GM12864 (cell line): ENCODE data around the gene MICAL3.

Experiments
- DNase-seq: peaks from one replicate; pipeline ENCODE4 v3.0.0-alpha.2; 2011; ENCODE audit warnings: low read depth
- H3K4me3 ChIP-seq: 2 replicates; pipeline ENCODE4 v1.5.1; 2011; ENCODE audit warnings: mild to moderate bottlenecking, low read depth, low read length, control low read depth
- TF ChIP-seq, protein P1 (sequence below): IDR thresholded peaks from 2 replicates; pipeline ENCODE4 v1.5.1; 2011; ENCODE audit warnings: low read depth, mild to moderate bottlenecking, moderate library complexity, low read length, control low read depth, inconsistent platforms; ENCODE audit errors: missing control alignments

The MICAL3 gene

DNA sequence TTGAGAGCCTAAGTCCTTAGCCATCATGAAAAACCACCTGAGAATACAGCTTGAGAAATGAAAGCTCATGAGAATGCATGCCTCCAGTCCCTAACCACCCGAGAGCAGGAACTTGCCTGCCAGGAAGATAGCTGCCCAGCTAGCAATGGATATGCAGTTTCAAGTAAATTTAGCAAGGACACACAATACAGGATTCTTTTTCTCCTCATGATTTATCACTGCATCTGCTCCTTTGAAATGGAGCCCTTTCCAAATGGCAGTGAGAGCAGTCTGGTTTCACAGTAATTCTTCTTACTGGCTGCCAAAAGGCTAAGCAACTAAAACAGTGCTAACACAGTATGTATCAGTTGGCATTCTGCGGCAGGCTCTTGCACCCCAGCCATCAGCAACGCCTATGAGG lies 109.9 kb downstream of the MICAL3 start:
- DNase-seq = no peak
- TF ChIP-seq, protein P1, sequence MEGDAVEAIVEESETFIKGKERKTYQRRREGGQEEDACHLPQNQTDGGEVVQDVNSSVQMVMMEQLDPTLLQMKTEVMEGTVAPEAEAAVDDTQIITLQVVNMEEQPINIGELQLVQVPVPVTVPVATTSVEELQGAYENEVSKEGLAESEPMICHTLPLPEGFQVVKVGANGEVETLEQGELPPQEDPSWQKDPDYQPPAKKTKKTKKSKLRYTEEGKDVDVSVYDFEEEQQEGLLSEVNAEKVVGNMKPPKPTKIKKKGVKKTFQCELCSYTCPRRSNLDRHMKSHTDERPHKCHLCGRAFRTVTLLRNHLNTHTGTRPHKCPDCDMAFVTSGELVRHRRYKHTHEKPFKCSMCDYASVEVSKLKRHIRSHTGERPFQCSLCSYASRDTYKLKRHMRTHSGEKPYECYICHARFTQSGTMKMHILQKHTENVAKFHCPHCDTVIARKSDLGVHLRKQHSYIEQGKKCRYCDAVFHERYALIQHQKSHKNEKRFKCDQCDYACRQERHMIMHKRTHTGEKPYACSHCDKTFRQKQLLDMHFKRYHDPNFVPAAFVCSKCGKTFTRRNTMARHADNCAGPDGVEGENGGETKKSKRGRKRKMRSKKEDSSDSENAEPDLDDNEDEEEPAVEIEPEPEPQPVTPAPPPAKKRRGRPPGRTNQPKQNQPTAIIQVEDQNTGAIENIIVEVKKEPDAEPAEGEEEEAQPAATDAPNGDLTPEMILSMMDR = no peak
- H3K4me3 ChIP-seq = no peak overlapping the region

DNA sequence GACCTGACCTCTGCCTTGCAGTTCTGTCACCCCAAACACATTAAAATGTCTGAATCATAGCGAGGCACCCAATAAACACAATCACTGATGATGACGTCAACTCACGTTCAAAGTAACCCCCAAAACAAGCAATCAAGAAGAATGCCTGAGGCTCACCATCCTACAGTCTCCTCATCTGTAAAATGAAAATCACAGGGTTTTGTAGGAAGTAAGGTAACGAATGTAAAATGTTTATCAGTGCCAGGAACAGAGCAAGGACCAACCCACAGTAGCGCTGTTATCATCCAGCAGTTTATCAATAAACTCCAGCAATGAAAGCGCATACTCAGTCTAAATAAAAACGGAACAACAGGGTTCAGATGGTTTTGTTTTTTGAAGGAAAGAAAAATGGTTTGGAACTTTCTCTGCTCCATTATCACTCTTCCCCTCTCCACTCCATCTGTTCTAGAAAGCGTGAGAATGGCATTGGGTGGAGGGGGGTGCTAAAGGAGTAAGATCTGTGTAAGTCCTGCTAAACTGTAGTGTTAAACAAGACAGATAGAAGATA lies 110.5 kb downstream of the MICAL3 start:
- DNase-seq = no peak
- H3K4me3 ChIP-seq = no peak overlapping the region
- TF ChIP-seq, protein P1 = no peak

DNA sequence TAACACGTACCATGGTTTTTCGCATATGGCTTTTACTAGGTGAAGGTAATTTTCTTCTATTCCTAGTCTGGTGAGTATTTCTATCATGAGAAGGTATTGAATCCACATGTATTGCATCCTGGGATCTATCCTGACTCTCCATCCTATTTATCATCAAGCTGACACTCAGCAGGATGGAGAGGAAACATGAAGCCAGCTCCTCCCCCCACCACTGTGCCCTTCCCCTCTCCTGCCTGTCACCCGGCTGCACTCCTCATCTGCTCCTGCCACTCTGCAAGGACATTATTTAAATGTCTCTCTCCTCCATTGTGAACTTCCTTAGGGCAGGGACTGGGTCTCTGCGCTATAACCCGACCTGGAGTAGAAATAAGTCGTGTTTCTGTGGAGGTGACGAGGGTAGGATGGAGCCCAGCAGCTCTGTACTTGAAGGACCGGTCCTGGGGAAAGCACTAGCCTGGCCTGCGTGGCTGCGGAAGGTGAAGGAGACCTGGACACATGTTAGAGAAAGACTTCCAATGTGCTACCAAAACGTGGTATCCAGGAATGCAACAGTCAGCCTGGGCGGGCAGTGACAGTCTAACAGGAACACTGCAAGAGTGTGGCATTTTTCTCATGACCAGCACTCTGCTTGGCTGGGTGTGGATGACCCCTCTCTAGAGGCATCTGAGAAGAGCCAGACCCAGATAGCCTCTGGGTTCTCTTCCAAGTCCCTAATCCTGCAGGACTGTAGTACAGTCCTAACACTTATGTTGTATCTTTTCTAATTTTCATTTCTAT lies 111.2 kb downstream of the MICAL3 start:
- no peak overlapping the region for H3K4me3 ChIP-seq
- no peak for DNase-seq
- TF ChIP-seq, protein P1 = no peak

DNA sequence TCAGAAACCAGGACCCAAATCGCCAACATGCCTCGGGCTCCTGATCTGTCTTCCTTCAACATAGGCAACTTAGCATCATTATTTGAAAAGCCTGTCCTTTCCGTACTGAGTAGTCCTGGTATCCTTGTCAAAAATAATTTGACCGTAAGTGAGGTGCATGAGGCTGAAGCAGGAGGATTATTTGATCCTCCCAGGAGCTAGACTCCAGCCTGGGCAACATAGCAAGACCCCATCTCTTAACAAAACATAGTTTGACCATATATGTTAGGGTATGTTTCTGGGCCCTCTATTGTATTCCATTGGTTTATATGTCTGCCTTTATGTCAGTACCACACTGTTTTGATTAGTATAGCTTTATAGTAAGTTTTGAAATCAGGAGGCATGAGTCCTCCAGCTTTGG lies 112.5 kb downstream of the MICAL3 start:
- no peak for DNase-seq

DNA sequence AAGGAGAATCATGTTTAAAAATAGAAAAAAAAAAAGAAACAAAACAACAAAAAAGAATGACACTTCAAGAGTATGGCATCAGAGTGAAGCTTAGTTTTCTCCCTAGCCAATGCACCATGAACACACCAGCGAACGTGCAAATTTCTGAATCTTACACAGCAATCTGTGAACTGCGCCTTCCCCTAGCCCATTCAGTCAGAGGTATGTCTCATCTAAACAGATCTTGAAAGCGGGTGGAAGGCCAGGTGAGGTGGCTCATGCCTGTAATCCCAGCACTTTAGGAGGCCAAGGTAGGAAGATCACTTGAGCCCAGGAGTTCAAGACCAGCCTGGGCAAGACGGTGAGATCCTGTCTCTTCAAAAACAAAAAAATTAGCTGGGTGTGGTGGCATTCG lies 113.1 kb downstream of the MICAL3 start:
- H3K4me3 ChIP-seq = no peak overlapping the region
- TF ChIP-seq, protein P1 = no peak
- DNase-seq = no peak

More for the DNA sequence above, 112.5 kb downstream of the MICAL3 start:
- TF ChIP-seq, protein P1 = no peak
- H3K4me3 ChIP-seq = no peak overlapping the region

DNA sequence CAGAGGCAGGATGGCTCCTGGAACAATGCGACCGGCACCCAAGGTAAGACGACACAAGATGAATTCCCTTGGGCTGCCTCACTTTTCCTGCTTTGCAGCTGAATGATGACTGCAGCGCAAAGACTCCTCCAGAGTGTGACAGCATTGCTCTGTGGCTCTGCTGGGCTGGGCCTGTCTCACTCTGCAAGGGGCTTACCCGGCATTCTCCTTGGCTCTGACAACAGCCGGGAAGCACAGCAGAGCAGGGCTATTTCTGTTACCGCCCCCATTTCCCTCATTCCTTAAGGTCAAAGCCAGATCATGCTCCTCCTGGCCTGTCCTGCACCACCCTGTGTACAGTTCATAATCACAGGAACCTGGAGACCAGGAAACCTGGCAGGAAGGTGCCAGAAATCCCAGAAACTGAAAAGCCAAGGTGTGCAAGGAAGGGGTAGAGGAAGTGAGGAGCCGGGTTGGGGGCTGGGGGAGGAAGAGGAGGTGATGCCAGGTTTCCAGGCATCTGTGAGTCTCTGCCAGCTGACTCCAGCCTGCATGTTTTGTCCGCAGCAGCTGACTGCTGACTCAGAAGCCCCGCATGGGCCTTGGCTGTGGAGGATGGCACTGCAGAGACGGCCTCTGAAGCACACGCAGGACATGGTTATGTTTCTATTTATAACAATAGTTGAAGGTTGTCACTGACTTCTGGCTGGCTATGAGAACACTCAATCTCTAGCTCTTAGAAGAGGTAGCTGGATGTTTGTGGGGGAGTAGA lies 113.6 kb downstream of the MICAL3 start:
- H3K4me3 ChIP-seq = no peak overlapping the region
- TF ChIP-seq, protein P1 = no peak
- DNase-seq = no peak
